ENCODE data around the gene ATG4B. TPM values are rescaled to one million over a fixed set of nuclear protein-coding genes. Genes with fewer than 3 reads are reported as not detected.

Gene ATG4B
- total and polyA plus RNA-seq, 2 of the 4 experiments (the other 2 are of a cell fraction): 113 to 146 TPM

- no peak overlapping the region for H3K4ac ChIP-seq (ENCODE audit: low read depth, low read length)
- H2AK5ac ChIP-seq (ENCODE audit: low read depth, low read length): no peak overlapping the region
- no peak for DNase-seq
- no peak overlapping the region for H2BK15ac ChIP-seq (ENCODE audit: low read depth, low read length)
- no peak overlapping the region for H3K56ac ChIP-seq (ENCODE audit: extremely low read depth, insufficient read depth, low read length)
- H4K5ac ChIP-seq (ENCODE audit: low read depth, low read length): no peak overlapping the region
- in situ Hi-C loops (cut with MboI; ENCODE audit: low sequenced_read_pairs): no loop called here
- H3K27me3 ChIP-seq (ENCODE audit: control insufficient read depth, insufficient read depth, low read length): no peaks in the 10 kb centered on the region
- POLR2A ChIA-PET (ENCODE audit: unreplicated experiment): no interaction called here
- CTCF ChIA-PET: no interaction called here
- no peak for ATAC-seq (ENCODE audit: low read depth)
- no peak overlapping the region for H2AK9ac ChIP-seq (replicated peaks; ENCODE audit: low read depth, low read length, poor library complexity)
- peaks cover 10% of the 10 kb centered on the region; the same call in 1 of the 2 replicates for H3K9me1 ChIP-seq (ENCODE audit: insufficient read depth, low read length)
- H2BK120ac ChIP-seq (ENCODE audit: low read depth, low read length): no peak overlapping the region
- no peak overlapping the region for H4K8ac ChIP-seq (ENCODE audit: low read depth in 2 of 2, low read length in 2 of 2)
- peaks cover 53% of the 10 kb centered on the region for H4K20me1 ChIP-seq (ENCODE audit: insufficient read depth, low read length)
- no peak overlapping the region for H3K14ac ChIP-seq (replicated peaks; ENCODE audit: low read depth, low read length)
- H2BK5ac ChIP-seq (ENCODE audit: low read depth, low read length, poor library complexity, severe bottlenecking): no peak overlapping the region
- H3K18ac ChIP-seq (ENCODE audit: low read depth, low read length): no peak overlapping the region
- H3K9me3 ChIP-seq (ENCODE audit: control insufficient read depth, insufficient read depth, low read length): no peaks in the 10 kb centered on the region
- H3K9ac ChIP-seq (ENCODE audit: low read depth, low read length): no peak overlapping the region
- TF ChIP-seq RAD21 (IDR thresholded peaks at IDR 0.05; ENCODE audit: low read length) (no peak), FOS (IDR thresholded peaks at IDR 0.05; ENCODE audit: low read depth, low read length) (peak; percentile 12; the same call in 1 of the 2 replicates)
- H3K4me2 ChIP-seq (ENCODE audit: low read depth, low read length): no peak overlapping the region
- no peak overlapping the region for H2AFZ ChIP-seq (replicated peaks; ENCODE audit: low read length, poor library complexity)
- intact Hi-C loops (cut with micrococcal nuclease): no loop called here
- H3K23ac ChIP-seq (ENCODE audit: low read depth, low read length): no peak overlapping the region
- peaks cover 33 to 76% of the 10 kb centered on the region in 2 experiments for H3K79me1 ChIP-seq (ENCODE audit: low read depth in 1 of 2, low read length in 2 of 2)
- H3K36me3 ChIP-seq (ENCODE audit: control insufficient read depth, insufficient read depth, low read length): peaks cover 9% of the 10 kb centered on the region
- H2BK20ac ChIP-seq (ENCODE audit: low read depth, low read length): no peak overlapping the region
- BruUV-seq (replicated peaks): no TSS peak
- 96 to 100% methylated on average over 5 to 18 of the region's 20 CpGs for WGBS, 2 experiments (ENCODE audit: extremely low coverage in 2 of 2, insufficient read length in 1 of 2)
- no peak overlapping the region for H3K4me3 ChIP-seq (ENCODE audit: insufficient read depth, low read depth, low read length)
- H4K91ac ChIP-seq (ENCODE audit: insufficient read depth, low read depth, low read length): no peak overlapping the region
- no peaks in the 10 kb centered on the region for H3K4me1 ChIP-seq (ENCODE audit: control insufficient read depth, insufficient read depth, low read length)
- H3K27ac ChIP-seq (ENCODE audit: insufficient read depth, low read length): no peak overlapping the region
- dilution Hi-C loops (cut with HindIII; ENCODE audit: low sequenced_read_pairs, unreplicated experiment): no loop called here
These were observed 17.7 kb upstream of the ATG4B start for GRCh38 chr2:241619597-241620418.
